GM19240 (cell line): Measurements from ENCODE around the gene TBX15.

Experiments used
- DNase-seq: peaks from one replicate; pipeline ENCODE4 v3.0.0; 2011; ENCODE audit warnings: low spot score; ENCODE audit not compliant: insufficient read length

The TBX15 gene

GRCh38 chr1:118896416-118896815 is 91.7 kb downstream of the TBX15 start:
- no peak for DNase-seq

- no peak for DNase-seq
These were observed 93.3 kb downstream of the TBX15 start for GRCh38 chr1:118894836-118895235.

- no peak for DNase-seq
These were observed 97.2 kb downstream of the TBX15 start for GRCh38 chr1:118890851-118891384.

GRCh38 chr1:118884946-118885345 is 103.2 kb downstream of the TBX15 start:
- DNase-seq: no peak

GRCh38 chr1:118881751-118882150 is 106.4 kb downstream of the TBX15 start:
- DNase-seq: no peak

GRCh38 chr1:118878661-118879060 is 109.5 kb downstream of the TBX15 start:
- DNase-seq: no peak

GRCh38 chr1:118877668-118878396 is 110.3 kb downstream of the TBX15 start:
- DNase-seq: no peak

GRCh38 chr1:118871582-118872171 is 116.5 kb downstream of the TBX15 start:
- DNase-seq: no peak

- DNase-seq: no peak
These were observed 119.8 kb downstream of the TBX15 start for GRCh38 chr1:118868387-118868786.

- no peak for DNase-seq
These were observed 121.8 kb downstream of the TBX15 start for GRCh38 chr1:118866330-118866729.

- DNase-seq: no peak
These were observed 124.5 kb downstream of the TBX15 start for GRCh38 chr1:118863688-118864087.

- no peak for DNase-seq
These were observed 125.4 kb downstream of the TBX15 start for GRCh38 chr1:118862755-118863154.

- DNase-seq: no peak
These were observed 126.9 kb downstream of the TBX15 start for GRCh38 chr1:118861216-118861615.

GRCh38 chr1:118859999-118860398 is 128.1 kb downstream of the TBX15 start:
- no peak for DNase-seq

GRCh38 chr1:118846443-118846842 is 141.7 kb downstream of the TBX15 start:
- DNase-seq: no peak

GRCh38 chr1:118842452-118843201 is 145.5 kb downstream of the TBX15 start:
- DNase-seq: no peak

- DNase-seq: no peak
These were observed 146.6 kb downstream of the TBX15 start for GRCh38 chr1:118841521-118841920.
